AG04449 (cell line): ENCODE measurements around the gene A1CF.

ENCODE experiments used
- CTCF ChIA-PET: fragments of 350-600 bp; formaldehyde crosslinking; extraction: SDS; loops from one replicate; lab custom pipeline; 2021; ENCODE audit warnings: antibody characterized with exemption; lab: Yijun Ruan, JAX
- POLR2A ChIA-PET: fragments of 400-600, 350-600 bp; formaldehyde crosslinking; extraction: SDS; loops from one replicate; lab custom pipeline; 2020; ENCODE audit warnings: antibody characterized with exemption, inconsistent platforms; lab: Yijun Ruan, JAX
- DNase-seq: peaks from one replicate; pipeline ENCODE4 v3.0.0-alpha.2; 2010; ENCODE audit warnings: low read depth, low spot score
- H3K4me3 ChIP-seq: 2 replicates; pipeline ENCODE4 v1.5.1; 2011; ENCODE audit warnings: low read depth, mild to moderate bottlenecking, control low read depth, low read length
- CTCF ChIP-seq: IDR thresholded peaks from one replicate; pipeline ENCODE4 v1.5.1; 2011; ENCODE audit warnings: mild to moderate bottlenecking, moderate library complexity, low read length, control low read depth, inconsistent platforms; ENCODE audit not compliant: insufficient read depth; ENCODE audit errors: missing control alignments

A1CF gene

DNA sequence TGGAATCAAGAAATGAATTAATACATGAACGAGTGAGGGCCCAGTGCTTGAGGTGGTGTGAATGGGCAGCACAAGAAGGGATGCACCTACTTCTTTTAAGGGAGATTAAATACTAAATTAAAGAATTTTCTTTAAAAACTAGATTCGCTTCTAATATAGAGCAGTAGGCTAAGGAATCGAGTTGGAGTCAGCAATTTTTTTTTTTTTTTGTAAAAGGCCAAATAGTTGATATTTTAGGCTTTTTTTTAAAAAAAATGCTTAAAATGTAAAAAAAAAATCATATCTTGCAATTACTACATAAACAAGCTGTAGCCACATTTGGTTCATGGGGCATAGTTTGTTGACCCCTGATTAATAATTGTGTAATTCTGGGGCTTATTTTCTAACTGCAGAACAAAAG lies 31.9 kb downstream of the A1CF start:
- ChIA-PET POLR2A (no interaction called here), CTCF (no interaction called here)
- no peak for TF ChIP-seq CTCF
- DNase-seq: no peak
- H3K4me3 ChIP-seq: no peak overlapping the region

GRCh38 chr10:50851884-50852671 lies 33.3 kb downstream of the A1CF start:
- CTCF ChIA-PET: interaction anchor here (1.3 kb wide), 1 partner anchor 13 kb away, joined by 3 read pairs; no protein-coding TSS in a partner anchor
- POLR2A ChIA-PET: no interaction called here
- no peak for TF ChIP-seq CTCF
- no peak for DNase-seq
- H3K4me3 ChIP-seq: no peak overlapping the region

DNA sequence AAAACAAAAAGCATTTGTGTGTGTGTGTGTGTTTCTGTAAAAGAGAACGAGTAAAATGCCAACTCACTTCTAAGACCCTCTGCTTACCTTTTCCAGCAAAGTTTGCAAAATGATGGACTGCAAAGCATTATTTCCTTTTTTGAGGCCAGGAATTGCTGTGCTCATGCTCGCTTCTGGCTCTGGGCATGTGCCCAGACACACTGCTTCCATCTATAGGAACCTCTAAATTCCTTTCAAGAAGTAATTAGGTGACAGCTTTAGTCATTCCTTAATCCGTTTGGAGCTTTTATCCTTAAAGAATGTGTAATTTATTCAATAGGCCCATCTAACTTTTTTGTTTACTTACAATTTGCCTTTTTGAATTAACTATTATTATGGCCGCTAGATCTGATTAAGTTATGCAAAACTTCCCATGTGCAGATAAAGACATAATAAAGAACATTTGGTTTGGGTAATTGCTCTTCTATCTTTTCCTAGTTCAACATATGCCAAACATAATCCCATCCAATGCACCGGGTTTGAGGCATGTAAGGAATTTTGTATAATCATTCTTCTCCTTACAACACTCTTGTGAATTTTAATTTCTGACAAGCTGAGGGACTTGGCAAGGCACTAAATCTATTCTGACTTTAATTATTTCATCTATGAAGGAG lies 34.7 kb downstream of the A1CF start:
- no peak overlapping the region for H3K4me3 ChIP-seq
- ChIA-PET POLR2A (no interaction called here), CTCF (interaction anchor here (1.1 kb wide), 1 partner anchor 31 kb away, joined by 3 read pairs; no protein-coding TSS in a partner anchor)
- no peak for TF ChIP-seq CTCF
- DNase-seq: no peak

DNA sequence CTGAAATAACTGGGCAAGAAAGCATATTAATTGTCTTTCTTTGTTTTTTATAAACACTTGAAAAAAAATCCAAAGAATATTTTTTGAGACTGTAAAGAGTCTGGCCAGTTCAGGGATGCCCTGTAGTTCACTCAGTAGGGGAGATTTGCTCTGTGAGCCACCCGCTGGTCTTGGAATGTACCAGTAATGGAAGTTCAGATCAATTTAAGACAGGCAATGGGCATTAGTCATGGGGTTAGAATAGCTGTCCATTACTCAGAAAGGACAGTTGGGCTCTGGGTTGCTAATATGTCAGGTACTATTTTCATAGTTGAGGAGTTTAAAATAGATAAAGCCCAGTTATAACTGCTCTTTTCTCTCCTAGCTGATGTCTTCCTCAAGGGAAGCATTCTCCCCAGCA lies 38.7 kb downstream of the A1CF start:
- POLR2A ChIA-PET: no interaction called here
- H3K4me3 ChIP-seq: no peak overlapping the region
- no peak for DNase-seq
- CTCF ChIA-PET: no interaction called here
- TF ChIP-seq CTCF: no peak

- H3K4me3 ChIP-seq: no peak overlapping the region
- CTCF ChIA-PET: no interaction called here
- POLR2A ChIA-PET: no interaction called here
- TF ChIP-seq CTCF: no peak
- no peak for DNase-seq
Measured at GRCh38 chr10:50837095-50837494, 48.3 kb downstream of the A1CF start.

- H3K4me3 ChIP-seq: no peak overlapping the region
- ChIA-PET POLR2A (no interaction called here), CTCF (no interaction called here)
- TF ChIP-seq CTCF: no peak
- no peak for DNase-seq
Measured at GRCh38 chr10:50832171-50832751, 53.2 kb downstream of the A1CF start.
